Islet of Langerhans (tissue), 1 donor: ENCODE results near the gene DNAH17.

Experiments used
- FAIRE-seq: peaks from one replicate; lab custom pipeline; 2011; peaks lifted over from hg19 to GRCh38; lab: Jason Lieb, UNC

Gene DNAH17

DNA sequence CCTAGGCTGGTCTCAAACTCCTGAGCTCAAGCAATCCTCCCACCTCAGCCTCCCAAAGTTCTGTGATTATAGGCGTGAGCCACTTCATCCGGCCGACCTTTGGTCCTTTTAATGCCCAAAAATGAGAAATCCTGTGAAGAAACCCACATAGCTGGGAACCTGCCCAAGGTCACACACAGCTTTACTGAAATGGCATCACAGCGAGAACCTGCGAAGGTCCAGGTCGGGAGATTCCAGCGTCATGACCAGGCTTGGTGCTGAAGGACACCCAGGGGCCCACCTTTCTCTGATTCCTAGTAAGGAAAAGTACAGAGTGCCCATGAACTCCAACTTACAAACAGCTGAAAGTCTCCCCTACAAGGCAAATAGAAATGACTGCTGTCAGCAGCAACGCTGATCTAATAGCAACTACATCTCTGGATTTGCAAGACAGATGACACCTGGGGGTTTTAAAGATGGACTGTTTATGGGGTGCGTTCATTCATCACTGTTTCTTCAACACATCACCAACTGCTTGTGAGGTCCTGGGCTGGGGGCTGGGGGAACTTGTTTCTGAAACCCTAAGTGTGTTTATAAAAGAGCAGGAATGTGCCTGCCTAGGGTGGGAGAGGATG lies 24.5 kb upstream of the DNAH17 start:
- no peak for FAIRE-seq

GRCh38 chr17:78600181-78600721 lies 23.1 kb upstream of the DNAH17 start:
- no peak for FAIRE-seq

DNA sequence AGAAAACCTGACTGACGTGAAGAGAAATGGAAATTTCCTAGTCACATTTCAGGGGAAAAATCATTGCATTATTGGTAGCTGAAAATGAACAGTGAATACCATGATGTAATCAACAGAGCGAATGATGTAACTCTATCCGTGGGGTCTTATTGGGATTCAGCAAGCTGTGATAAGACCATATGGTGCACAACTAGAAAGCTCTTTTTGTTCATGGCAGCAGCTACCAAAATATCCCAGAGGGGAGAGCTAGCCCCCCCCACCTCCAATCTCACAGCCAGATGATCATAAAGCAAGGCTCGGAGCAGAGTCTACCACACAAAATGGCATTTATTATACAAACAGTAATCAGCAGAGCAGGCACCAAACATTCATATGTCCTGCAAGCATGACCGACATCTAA lies 22.2 kb upstream of the DNAH17 start:
- no peak for FAIRE-seq

DNA sequence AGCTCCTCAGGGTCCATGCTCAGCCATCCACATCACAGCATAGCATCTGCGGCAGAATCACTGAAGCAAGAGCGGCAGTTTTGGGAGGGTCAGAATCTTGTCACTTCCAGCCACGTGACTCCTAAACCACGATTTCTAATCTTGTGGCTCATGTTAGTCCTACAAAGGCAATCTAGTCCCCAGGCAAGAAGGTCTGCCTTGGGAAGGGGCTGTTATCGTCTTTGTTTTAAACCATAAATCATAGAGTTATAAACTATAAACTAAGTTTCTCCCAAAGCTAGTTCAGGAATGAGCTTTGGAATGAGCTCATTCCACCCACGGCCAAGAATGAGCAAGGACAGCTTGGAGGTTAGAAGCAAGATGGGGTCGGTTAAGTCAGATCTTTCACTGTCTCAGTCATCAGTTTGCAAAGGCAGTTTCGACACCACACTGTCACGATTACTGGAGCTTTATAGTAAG lies 20.8 kb upstream of the DNAH17 start:
- FAIRE-seq = no peak

DNA sequence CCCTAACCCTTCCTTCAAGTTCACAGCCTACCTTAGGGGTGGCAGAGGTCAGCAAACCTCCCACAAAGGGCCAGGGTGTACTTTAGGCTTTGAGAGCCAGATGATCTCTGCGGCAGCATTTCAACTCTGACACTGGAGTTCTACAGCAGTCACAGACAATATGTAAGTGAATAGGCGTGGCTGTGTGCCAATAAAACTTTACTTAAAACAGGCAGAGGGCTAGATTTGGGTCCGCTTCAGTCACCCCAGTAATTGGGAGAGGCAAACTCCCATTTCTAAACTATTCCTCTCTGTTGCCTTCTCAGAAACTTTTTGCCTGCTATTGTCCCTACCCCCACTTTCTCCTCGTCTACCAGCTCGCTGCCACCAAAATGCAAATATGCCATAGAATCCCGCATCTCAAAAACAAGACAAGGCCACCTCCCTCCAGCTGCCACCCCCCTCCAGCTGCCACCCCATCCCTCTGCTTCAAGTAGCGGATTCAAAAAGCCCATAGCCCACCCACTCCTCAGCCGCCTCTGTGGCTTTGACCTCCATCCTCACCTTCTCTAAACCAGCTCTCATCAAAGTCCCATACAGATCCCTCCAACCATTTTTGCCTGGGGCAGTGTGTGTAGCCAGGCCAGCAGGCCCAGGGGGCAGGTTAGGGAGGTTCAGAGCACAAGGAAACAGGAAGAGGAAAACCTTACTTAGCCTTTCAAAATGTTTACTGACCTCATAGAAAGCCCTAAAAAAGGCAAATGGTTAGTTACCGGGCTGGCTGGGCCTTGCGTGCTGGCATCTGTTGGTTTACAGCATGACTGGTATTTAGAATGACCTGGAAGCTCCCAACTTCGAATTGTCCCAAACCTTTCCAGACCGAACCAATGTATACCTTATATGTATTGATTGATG lies 19.9 kb upstream of the DNAH17 start:
- no peak for FAIRE-seq

- no peak for FAIRE-seq
Observed at GRCh38 chr17:78595135-78595810, 18.1 kb upstream of the DNAH17 start.

DNA sequence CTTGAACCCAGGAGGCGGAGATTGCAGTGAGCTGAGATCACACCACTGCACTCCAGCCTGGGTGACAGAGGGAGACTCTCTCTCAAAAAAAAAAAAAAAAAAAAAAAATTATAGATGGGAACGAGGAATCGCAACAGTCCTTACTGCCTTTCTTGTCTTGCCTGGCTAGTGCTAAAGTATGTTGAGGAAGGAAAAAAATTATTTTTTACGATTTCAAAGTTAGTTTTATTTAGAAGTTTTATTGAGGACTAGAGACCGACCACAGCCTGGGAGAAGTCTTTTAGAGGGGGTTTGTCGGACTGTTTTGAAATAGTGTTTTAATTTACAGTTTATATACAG lies 15.8 kb upstream of the DNAH17 start:
- no peak for FAIRE-seq

GRCh38 chr17:78591263-78591671 lies 14.1 kb upstream of the DNAH17 start:
- no peak for FAIRE-seq

GRCh38 chr17:78589885-78590284 lies 12.7 kb upstream of the DNAH17 start:
- FAIRE-seq = no peak

DNA sequence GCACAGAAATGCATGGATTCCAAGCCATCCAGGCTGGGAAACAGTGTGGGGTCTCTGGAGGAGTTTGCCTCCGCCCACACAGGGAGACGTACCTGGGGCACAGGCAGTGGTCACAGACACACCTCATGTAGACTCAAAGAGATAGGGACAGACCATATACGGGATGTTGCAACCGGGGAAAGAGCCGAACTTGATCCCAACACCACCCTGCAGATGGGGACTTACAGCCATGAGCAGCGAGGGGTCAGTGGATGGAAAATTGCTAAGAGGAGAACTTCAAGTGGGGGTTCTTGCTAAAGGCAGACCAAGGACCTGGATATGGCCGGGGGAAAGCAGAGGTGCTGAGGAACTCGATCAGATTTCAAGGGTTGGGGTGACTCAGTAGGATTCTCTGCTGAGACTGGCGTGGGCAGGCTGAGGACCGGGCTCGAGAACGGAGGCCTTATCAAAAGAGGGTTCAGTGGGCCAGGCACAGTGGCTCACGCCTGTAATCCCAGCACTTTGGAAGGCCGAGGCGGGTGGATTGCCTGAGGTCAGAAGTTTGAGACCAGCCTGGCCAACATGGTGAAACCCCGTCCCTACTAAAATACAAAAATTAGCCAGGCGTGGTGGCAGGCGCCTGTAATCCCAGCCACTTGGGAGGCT lies 12.0 kb upstream of the DNAH17 start:
- no peak for FAIRE-seq

DNA sequence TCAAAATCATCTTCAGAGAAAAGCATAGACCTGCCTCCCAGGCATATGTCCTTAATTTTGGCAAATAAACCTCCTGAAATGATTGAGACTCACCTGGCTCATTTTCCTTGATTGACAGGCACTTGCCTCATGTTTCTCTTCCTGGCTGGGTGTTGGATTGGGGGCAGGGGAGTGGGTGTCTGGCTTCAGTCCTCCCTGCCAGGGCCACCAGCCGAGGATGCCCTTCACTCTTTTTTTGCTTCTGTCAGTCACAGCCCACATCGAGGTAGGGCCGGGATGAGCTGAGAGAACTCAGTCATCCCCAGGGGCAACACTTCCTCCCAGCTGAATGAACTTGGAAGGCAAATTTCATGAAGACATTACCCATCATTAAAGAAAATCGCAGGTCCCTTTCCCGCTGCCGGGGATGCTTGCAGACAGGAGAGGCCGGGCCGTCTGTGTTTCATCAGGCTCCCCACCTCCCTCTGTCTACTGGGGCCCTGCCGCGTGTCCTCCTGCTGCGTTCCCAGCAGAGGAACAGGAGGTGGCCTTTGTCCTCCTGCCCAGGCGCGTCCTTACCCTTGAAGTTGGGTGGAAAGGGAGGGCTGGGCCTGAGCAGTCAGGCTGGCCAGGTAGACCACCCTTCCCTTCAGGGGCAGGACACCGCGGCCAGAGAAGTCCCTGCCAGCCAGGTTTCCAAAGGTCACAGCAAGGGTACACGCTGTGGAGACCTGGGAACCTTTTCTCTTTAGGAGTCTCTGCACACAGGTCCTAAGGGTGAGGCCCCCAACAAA lies 11.2 kb upstream of the DNAH17 start:
- no peak for FAIRE-seq

GRCh38 chr17:78585006-78585630 lies 7.9 kb upstream of the DNAH17 start:
- FAIRE-seq = no peak

DNA sequence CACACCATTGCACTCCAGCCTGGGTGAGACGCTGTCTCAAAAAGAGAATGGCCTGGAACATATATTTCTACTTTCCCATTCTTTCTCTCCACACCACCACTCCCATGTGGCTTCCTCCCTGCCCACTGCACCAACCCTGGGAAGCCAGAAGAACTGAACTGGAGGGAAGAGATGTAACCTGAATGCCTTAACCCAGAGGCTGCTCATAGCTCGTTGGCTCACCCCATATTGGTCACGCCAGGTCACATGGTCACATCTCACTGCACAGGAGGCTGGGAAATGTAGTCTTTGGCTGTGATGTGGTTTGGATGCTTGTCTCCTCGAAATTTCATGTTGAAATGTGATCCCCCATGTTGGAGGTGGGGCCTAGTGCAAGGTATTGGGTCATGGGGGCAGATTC lies 5.9 kb upstream of the DNAH17 start:
- FAIRE-seq = no peak

GRCh38 chr17:78581304-78581703 lies 4.1 kb upstream of the DNAH17 start:
- no peak for FAIRE-seq

GRCh38 chr17:78580277-78580804 lies 3.1 kb upstream of the DNAH17 start:
- no peak for FAIRE-seq

DNA sequence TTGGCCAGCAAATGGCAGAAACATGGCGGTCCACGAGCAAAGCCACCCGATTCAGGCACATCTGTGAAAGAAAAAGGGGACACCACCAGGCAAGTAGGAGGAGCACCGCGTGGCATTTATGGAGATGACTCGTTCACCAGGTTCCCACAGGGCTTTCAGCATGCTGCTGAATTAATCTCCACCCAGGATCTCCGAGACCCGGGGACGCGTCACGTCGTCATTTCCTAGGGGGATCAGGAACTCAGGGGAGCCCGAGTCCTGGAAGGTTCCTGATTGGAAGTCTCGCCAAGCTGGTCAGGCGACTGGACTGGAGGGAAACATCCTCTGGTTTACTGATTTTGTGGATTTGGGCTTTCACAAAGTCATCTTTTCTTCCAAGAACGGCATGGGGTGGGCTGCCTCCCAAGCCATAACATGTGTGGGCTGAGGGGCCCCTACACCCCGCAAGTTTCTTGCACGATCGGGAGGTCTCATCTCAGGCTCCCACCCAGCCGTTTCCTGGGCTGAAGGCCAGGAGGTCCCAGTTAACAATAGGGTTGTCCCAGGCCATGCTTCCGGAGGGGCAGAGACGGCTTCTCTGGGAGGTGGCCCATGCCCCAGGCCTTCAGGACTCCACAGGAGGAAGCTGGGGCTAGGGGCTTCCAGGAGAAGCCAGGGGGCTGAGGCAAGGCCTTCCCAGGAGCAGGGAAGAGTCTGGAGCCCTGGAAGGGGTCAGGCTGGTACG lies 645 bp downstream of the DNAH17 start:
- FAIRE-seq = no peak

DNA sequence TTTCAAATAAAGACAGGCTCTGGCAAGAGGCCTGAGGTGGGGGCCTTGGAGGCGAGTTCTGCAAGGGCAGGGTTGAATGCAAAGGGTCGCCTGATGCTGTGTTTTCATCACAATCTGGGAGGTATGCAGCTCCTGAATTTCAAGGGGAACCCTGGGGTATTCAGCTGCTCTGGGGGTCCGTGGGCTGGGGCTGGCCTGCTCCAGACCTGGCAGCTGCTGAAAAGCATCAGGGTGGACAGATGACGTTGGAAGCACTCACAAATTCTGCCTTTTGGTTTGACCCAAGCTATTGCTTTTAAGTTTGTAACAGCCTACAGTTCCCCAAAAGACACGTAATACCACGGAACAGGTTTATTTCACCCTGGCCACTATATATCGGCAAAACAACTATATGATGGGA lies 1.3 kb downstream of the DNAH17 start:
- no peak for FAIRE-seq

- no peak for FAIRE-seq
Observed at GRCh38 chr17:78575340-78575739, 1.9 kb downstream of the DNAH17 start.

- FAIRE-seq = no peak
Observed at GRCh38 chr17:78573955-78574354, 3.2 kb downstream of the DNAH17 start.
